ENCODE data around the gene DCAF7.

The DCAF7 gene, protein sequence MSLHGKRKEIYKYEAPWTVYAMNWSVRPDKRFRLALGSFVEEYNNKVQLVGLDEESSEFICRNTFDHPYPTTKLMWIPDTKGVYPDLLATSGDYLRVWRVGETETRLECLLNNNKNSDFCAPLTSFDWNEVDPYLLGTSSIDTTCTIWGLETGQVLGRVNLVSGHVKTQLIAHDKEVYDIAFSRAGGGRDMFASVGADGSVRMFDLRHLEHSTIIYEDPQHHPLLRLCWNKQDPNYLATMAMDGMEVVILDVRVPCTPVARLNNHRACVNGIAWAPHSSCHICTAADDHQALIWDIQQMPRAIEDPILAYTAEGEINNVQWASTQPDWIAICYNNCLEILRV

DNA sequence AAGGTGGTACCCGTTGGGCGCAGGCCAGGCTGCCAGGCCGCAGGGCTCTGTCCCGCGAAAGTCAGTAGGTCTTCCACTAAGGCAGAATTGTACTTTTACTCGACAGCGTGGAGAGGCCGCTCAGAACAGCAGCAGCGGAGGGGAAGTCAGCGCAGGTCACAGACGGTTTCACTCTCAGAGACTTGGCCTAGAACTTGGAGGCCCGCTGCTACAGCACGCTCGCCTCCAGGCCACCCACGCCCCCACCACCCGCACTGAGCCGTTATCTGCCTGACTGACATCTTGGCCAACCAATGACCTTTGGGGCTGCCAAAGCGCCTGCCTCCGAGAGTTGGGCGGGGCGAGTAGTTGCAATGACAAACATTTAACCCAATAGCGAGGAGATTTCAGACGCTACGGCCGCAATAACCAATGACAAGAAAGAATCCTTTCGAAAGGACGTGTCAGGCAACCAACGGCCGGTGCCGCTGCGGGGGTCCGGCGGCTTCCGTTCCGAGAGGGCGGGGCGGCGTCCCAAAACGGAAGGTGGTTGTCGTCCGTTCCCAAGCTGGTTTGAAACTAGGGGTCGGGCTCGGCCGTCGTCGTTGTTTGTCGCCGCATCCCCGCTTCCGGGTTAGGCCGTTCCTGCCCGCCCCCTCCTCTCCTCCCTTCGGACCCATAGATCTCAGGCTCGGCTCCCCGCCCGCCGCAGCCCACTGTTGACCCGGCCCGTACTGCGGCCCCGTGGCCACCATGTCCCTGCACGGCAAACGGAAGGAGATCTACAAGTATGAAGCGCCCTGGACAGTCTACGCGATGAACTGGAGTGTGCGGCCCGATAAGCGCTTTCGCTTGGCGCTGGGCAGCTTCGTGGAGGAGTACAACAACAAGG, at the start of gene DCAF7:
Gene DCAF7 (plus strand): TSS at position 532 of the 871 bp plus-strand sequence. CDS start 201 bp downstream, at position 733.
- DNase-seq (ENCODE audit: low read depth), result peak; percentile 100

DNA sequence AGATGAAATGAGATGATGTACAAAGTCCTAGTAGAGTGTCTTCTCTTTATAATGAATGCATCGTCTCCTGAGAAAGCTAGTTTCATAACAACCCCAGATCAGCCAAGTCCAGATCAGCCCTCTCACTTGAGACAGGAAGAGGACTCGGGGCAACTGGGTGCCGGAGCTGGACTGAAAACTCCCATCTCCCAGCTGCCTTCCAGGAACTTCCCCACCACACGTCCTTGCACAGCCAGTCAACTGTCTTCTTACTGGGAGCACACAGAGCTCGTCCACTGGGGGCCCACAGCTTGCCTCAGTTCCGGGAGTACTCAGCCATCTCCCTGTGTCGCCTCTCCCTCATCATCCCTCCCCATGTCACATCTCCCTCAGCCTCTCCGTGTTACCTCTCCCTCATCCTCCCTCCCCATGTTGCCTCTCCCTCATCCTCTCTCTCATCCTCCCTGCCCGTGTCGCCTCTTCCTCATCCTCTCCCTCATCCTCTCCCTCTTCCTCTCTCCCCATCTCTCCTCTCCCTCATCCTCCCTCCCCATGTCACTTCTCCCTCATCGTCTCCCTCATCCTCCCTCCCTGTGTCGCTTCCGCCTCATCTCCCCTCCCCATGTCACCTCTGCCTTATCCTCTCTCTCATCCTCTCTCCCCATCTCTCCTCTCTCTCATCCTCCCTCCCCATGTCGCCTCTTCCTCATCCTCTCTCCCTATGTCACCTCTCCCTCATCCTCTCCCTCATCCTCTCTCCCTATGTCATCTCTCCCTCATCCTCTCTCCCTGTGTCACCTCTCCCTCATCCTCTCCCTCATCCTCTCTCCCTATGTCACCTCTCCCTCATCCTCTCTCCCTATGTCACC, 49.5 kb upstream of the DCAF7 start:
- no peak for DNase-seq (ENCODE audit: low read depth)

DNA sequence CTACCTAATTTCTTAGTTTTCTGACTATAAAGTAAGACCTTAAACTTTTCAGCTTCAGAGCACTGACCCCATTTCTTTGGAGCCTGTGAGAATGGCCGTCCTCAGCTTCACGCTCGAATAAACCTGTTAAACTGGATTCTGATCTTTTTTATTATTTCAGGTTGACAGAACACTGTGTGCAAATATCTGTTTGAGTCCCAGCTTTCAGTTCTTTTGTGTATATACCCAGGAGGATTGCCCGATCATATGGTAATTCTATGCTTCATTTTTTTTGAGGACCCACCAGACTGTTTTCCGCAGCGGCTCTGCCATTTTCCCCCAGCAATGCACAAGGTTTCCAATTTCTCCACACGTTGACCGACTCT, 47.0 kb upstream of the DCAF7 start:
- no peak for DNase-seq (ENCODE audit: low read depth)

DNA sequence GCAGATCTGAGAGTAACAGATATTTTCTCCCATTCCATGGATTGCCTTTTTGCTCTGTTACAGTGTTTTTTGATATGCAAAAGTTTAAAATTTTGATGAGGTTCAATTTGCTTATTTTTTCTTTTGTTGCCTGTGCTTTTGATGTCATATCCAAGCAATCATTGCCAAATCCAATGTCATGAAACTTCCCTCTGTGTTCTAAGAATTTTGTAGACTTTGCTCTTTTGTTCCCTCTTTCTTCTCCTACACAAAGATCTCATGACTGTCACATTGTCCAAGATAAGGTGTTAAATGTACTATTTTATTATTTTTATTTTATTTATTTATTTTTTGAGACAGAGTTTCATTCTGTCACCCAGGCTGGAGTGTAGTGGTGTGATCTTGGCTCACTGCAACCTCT, 46.0 kb upstream of the DCAF7 start:
- no peak for DNase-seq (ENCODE audit: low read depth)

DNA sequence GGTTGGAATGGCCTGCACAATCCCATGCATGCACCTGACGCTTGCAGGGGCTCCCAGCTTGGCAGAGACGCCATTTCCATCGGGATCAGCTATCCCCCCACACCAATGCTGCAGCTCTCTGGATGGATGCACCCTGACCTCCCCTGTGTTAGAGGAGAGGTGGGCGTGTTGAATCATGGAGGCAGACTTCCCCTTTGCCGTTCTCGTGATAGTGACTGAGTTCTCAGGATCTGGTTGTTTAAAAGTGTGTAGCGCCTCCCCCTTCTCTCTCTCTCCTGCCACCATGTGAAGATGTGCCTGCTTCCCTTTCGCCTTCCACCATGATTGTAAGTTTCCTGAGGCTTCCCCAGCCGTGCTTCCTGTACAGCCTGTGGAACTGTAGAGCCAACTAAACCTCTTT, 44.9 kb upstream of the DCAF7 start:
- DNase-seq (ENCODE audit: low read depth), result no peak

DNA sequence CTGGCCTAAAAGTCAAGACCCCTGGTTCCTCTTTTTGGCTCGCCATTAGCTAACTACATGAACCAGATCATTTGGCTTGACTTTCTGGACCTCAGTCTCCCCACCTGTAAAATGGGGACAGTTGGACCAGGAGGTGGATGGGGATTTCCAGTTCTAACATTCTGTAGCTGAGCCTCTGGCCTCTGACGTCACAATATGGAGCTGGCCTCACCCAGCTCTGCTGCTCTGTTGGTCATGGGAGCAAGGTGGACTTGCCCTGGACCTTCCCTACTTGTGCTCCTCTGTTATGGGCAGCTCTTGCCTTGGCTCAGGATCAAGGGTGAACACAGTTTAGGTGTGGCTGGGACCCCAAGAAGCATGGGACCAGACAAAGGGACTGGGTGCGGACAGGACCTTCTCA, 43.6 kb upstream of the DCAF7 start:
- DNase-seq (ENCODE audit: low read depth), result no peak

DNA sequence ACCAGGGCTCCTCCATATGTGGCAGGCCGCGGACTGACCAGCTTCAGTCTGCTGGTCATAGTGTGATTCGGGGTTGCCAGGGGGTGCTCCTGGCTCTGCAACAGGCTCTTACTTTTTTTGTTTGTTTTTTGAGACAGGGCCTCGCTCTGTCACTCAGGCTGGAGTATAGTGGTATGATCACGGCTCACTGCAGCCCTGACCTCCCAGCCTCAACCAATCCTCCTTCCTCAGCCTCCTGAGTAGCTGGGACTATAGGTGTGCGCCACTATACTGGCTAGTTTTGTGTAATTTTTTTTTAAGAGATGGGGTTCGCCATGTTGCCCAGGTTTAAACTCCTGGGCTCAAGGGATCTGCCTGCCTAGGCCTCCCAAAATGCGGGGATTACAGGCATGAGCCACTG, 38.9 kb upstream of the DCAF7 start:
- no peak for DNase-seq (ENCODE audit: low read depth)

DNA sequence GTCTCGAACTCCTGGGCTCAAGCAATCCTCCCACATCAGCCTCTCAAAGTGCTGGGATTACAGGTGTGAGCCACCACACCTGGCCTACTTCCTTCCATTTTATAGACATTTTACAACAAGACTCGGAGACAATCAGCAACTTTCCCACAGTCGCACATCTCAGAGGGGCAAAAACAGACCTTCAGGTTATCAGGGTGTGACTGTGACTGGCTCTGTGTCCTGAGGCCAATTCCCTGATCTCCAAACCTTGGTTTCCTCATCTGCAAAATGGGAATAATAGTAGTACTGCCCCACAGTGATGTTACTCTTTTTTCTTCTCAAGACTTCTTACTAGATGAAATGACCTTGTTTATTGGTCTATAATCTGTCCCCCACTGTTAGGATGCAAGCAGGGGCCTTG, 37.9 kb upstream of the DCAF7 start:
- no peak for DNase-seq (ENCODE audit: low read depth)

DNA sequence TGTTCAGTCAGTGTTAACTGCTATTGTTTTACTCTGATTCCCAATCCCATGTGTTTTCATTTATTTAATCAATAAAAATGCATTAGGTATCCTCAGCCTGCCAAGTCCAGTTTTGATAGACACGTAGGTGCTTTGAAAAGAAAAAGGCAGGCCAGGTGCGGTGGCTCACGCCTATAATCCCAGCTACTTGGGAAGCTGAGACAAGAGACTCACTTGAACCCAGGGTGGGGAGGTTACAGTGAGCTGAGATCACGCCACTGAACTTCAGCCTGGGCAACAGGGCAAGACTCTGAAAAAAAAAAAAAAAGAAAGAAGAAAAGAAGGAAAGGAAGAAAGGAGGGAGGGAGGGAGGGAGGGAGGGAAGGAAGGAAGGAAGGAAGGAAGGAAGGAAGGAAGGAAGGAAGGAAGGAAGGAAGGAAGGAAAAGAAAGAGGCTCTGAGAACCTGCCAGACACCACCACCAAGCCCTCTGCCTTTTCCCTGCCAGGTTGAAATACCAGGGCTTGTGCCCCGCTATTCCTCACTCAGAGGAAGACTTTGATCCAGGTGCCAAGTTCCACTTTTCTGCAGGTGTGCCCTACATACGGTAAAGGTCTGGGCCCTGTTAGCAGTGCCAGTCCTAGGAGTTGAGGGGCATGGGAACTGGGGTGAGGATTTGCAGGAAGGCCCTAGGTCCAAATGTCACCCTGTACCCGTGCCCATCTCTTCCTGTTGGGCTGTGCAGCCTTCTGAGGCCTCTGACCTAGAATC, 37.2 kb upstream of the DCAF7 start:
- DNase-seq (ENCODE audit: low read depth), result no peak

DNA sequence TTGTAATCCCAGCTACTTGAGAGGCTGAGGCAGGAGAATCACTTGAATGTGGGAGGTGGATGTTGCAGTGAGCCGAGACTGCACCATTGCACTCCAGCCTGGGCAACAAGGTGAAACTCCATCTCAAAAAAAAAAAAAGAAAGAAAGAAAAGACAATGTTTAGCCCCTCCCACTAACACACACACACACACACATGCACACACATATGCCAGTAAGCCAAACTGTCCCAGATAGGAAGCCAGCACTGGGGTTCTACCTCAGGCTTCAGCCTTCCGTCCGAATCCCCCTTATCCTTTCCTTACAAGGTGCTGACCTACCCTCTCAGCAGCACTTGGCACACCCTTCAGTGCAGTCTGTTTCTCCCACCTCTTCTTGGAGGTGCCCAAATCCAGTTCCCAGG, 35.8 kb upstream of the DCAF7 start:
- no peak for DNase-seq (ENCODE audit: low read depth)

DNA sequence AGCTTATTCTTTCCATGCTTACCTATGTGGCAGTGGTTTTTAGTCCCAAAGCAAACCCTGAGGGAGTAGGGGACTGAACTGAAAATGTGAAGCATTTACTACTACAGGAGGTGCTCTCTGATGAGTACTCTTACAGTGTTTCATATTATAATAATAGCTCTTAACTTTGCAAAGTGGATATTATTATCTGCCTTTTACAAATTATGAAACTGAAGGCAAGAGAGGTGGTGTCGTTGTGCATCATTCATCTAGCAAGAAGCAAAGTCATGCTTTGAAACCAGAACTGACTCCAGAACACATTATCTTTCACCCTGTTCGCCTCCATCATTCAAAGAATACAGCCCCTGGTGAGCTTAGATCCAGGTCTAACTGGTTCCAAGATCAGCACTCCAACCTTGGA, 35.3 kb upstream of the DCAF7 start:
- no peak for DNase-seq (ENCODE audit: low read depth)

DNA sequence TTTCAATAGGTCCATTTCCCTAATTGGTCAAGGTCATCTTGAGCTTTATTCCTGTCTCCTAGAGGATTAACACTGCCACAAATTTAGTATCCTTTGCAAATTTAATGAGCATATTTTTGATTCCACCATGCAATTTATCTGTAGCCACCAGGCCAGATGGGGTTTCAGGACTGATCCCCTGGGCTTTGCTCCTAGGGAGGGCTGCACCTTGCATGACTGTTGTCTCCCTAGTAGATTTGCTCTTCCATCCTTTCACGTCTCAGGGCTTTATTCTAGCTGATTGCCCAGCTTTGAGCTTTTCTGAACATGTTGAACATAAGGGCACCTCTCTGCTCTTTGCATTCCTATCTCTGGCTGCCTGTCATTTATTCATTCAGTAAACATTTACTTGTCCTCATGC, 34.9 kb upstream of the DCAF7 start:
- DNase-seq (ENCODE audit: low read depth), result no peak

DNA sequence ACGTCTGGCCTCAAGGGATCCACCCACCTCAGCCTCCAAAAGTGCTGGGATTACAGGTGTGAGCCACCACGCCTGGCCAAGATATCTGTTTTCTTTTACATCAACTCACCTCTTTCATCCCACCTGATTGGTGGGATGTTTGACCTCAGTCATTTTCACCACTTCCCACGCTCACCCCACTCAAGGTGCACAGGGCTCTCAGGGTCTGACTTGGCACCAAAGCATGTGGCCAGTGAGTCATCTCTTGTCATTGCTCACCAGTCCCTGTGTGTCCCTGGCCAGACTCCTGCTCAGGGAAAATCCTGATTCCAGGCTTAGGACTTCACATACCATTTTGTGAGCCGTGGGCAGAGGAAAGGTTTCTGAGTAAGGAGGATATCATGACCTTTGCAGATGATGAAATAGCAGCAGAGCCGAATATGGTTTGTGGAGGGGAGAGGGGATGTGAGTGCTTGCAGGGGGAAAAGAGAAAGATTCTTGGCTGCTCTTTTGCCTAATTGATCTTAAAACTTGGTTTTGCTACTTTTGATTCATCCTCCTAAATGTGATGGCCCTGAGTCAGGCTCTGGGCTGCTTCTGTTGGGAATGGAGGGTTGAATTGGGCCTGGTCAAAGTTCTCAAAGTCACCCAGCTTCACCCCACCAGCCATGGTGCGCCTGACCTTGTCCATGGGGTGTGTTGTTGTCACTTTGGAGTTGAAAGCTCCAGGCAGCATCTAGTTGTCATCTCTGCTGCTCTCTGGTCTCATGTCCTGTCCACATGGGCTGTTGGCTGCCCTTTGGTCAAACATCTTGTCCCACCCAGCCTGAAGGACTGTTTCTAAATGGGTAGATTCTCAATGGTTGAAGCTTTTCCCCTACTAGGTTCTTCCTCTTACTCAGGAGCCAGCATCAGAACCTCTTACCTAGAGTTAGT, 33.1 kb upstream of the DCAF7 start:
- DNase-seq (ENCODE audit: low read depth), result no peak

DNA sequence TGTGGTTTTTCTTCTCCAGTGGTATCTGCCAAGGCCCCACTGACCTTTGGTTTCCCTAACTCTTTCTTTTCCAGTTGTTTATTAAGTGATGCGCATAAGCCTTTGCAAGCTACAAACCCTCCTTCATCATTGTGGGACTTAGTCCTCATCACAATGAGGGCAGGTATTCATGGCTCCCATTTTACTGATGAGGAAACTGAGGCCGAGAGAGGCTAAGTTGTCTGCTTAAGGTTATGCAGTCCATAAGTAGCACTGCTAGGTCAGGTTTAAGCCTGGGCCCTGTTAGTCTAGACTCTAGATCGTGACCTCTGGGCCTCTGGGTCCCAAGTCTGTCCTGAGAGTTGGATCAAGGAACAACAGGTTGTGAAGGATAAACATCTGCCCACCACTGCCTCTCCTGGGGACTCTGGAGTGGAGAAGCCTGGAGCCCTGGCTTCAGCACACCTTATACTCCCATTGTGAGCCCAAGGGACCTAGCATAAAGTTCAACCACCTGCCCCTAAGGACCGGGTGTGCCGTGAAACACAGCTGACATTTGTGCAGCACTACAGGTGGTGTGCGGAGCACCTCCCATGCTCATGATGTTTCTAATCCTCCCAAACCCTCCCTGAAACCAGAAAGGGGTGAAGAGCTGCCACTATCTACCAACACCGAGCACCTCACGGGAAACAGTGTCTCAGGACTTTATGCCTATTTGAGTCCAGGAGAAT, 32.3 kb upstream of the DCAF7 start:
- no peak for DNase-seq (ENCODE audit: low read depth)

DNA sequence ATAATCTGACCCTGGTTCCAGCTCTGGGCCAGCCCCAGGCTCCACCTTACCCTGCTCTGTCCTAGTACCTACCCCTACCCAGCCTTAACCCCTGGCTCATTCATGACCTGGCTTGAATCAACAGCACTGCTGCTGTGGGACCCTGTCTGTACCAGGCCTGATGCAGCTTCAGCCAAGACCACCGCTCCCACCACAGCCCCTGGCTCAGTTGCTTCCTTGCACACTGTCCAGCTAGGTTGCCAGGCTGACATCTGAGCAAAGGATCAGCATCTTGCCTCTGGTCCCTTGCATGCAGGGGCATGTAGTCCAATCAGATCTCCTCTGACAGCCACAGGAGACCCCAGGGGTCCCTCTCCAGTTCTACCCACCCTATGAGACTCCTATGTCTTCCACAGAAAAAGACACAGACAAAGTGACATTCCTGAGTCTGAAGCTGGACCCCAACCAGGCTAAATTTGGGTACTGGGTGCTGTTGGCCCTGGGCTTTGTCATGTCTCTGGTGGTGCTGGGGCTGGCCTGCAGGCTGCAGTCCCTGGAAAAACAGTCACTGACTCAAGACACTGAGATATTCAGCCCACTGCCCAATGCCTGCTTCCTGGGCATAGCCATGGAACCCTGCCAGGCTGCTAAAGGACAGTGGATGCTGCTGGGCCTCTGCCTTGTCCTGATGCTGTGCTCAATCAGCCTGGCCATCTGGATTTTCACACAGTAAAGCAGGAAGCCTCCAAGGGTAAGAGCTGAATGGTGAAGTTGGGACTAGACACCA, 31.0 kb upstream of the DCAF7 start:
- DNase-seq (ENCODE audit: low read depth), result no peak

DNA sequence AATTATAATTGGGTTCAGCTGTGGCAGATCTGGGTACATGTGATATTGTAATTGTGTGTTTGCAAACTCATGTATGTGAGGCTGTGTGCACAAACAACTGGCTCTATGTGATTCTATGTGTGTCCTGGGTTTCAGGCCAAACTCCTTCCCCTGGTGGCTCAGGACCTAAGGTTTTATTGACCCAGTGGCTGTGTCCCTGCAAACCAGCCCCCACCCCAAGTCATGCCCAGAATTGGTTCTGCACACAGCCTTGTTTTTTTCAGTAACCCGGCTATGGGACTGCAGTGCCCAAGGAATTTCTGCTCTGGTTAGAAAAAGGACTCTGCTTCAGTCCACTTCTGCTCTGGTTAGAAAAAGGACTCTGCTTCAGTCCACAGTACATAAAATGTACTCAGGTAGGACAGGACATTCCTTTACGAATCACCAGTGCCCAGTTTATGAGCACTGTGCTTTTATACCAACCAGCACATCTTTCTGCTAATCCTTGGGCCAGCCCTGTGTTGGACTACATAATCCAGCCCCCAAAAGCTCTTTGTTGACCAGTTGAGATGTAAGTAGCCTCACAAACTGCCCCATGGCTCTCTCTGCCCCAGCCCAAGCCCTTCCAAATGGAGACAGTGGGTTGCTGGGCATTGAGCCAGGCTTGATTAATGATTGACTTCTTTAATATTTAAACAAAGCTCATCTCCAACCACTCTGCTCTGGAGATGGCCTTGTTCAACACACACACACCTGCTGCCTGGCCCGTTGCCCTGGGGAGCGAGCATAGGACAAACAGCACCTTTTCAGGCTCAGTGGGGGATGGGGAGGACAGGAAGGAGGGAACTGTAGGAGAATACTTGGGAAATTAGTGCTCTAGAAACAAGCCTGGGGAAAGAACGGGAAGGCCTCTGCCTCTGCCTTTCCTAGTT, 30.1 kb upstream of the DCAF7 start:
- DNase-seq (ENCODE audit: low read depth), result no peak

DNA sequence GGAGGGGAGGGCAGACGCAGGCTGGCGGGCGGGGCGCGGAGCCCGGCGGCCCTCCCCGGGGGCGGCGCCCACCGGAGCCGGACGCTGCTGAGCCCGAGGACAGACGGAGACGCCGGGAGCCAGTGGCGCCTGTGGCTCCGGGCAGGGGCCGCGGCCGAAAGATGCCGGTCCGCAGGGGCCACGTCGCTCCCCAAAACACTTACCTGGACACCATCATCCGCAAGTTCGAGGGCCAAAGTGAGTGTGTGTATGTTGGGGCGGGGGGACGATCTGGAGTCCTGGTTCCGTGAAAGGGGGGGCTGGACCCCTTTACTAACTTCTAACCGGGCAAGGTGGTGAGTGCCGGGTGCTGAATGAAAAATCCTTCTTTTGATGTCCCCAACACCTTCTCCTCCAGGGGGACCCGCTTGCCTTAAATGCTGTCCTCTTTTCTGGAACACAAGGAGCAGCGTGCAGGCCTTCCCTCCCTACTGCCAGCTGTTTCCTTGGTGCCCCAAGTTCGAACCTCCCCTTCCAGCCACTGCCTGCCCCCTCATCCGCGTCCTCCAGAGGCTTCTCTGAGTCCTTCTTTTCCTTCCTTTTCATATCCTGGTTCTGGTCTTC, 26.9 kb upstream of the DCAF7 start, which contains the start of gene KCNH6:
Gene KCNH6 (plus strand): TSS at position 106 of the 603 bp plus-strand sequence. CDS start 56 bp downstream, at position 162.
- no peak for DNase-seq (ENCODE audit: low read depth)

DNA sequence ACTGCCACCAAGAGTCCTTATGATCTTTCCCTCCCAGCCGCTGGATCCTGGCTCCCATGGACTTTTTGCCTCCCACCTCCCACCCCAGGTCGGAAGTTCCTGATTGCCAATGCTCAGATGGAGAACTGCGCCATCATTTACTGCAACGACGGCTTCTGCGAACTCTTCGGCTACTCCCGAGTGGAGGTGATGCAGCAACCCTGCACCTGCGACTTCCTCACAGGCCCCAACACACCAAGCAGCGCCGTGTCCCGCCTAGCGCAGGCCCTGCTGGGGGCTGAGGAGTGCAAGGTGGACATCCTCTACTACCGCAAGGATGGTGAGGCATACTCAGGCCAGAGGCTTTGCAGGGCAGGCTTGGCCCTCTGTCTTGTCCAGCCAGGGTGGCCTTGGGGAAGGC, 26.2 kb upstream of the DCAF7 start:
- DNase-seq (ENCODE audit: low read depth), result no peak

Data from activated gamma-delta T cell treated with anti-CD3 and anti-CD28 coated beads, Interleukin-2, amount 50 U/mL, for 16 hours (primary cell).